GM12865 (cell line): ENCODE measurements around the gene ZDHHC8.

Experiments
- DNase-seq: peaks from one replicate; pipeline ENCODE4 v3.0.0; 2010; ENCODE audit warnings: low read depth
- H3K4me3 ChIP-seq: 2 replicates; pipeline ENCODE4 v1.5.1; 2011; ENCODE audit warnings: mild to moderate bottlenecking, low read depth, low read length, control low read depth
- CTCF ChIP-seq: IDR thresholded peaks from 2 replicates; pipeline ENCODE4 v1.5.1; 2011; ENCODE audit warnings: low read length, control low read depth, low read depth, inconsistent platforms; ENCODE audit not compliant: insufficient read depth; ENCODE audit errors: missing control alignments

ZDHHC8 gene

GRCh38 chr22:20086763-20087162, 44.8 kb upstream of the ZDHHC8 start:
- no peak for DNase-seq
- no peak overlapping the region for H3K4me3 ChIP-seq
- no peak for TF ChIP-seq CTCF

GRCh38 chr22:20087319-20088262, 44.0 kb upstream of the ZDHHC8 start:
- no peak for DNase-seq
- no peak for TF ChIP-seq CTCF
- H3K4me3 ChIP-seq: no peak overlapping the region

GRCh38 chr22:20088263-20088648, 43.3 kb upstream of the ZDHHC8 start:
- no peak for DNase-seq
- TF ChIP-seq CTCF: no peak
- no peak overlapping the region for H3K4me3 ChIP-seq

GRCh38 chr22:20089226-20089976, 42.2 kb upstream of the ZDHHC8 start:
- H3K4me3 ChIP-seq: no peak overlapping the region
- no peak for DNase-seq
- no peak for TF ChIP-seq CTCF

- H3K4me3 ChIP-seq: no peak overlapping the region
- TF ChIP-seq CTCF: no peak
- DNase-seq: no peak
Observed at GRCh38 chr22:20089977-20090729, 41.5 kb upstream of the ZDHHC8 start.

- no peak for TF ChIP-seq CTCF
- DNase-seq: no peak
- H3K4me3 ChIP-seq: no peak overlapping the region
Observed at GRCh38 chr22:20090730-20091240, 40.8 kb upstream of the ZDHHC8 start.
